Measurements from ENCODE around the gene ACTL10. TPM values are rescaled to one million over a fixed set of nuclear protein-coding genes. Genes with fewer than 3 reads are reported as not detected.

The ACTL10 gene
- total and polyA plus RNA-seq, 2 of the 13 experiments (the other 11 are each of a cell fraction or from before 2014, with no cell fraction given), result not detected

GRCh38 chr20:33663161-33664084, 3.3 kb upstream of the ACTL10 start (continued):
- TF ChIP-seq, protein P1, sequence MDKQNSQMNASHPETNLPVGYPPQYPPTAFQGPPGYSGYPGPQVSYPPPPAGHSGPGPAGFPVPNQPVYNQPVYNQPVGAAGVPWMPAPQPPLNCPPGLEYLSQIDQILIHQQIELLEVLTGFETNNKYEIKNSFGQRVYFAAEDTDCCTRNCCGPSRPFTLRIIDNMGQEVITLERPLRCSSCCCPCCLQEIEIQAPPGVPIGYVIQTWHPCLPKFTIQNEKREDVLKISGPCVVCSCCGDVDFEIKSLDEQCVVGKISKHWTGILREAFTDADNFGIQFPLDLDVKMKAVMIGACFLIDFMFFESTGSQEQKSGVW (CRISPR knock-in tag; IDR thresholded peaks at IDR 0.05; ENCODE audit: borderline replicate concordance), result 0 out of 2 replicates have a peak, but pooled peaks have one; percentile 42
- TF ChIP-seq, protein P2, sequence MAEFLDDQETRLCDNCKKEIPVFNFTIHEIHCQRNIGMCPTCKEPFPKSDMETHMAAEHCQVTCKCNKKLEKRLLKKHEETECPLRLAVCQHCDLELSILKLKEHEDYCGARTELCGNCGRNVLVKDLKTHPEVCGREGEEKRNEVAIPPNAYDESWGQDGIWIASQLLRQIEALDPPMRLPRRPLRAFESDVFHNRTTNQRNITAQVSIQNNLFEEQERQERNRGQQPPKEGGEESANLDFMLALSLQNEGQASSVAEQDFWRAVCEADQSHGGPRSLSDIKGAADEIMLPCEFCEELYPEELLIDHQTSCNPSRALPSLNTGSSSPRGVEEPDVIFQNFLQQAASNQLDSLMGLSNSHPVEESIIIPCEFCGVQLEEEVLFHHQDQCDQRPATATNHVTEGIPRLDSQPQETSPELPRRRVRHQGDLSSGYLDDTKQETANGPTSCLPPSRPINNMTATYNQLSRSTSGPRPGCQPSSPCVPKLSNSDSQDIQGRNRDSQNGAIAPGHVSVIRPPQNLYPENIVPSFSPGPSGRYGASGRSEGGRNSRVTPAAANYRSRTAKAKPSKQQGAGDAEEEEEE (CRISPR knock-in tag; IDR thresholded peaks at IDR 0.05; ENCODE audit: borderline replicate concordance), result peak; percentile 20; the same call in 1 of the 2 replicates
- TF ChIP-seq ZNF703 (CRISPR knock-in tag; IDR thresholded peaks at IDR 0.05; ENCODE audit: borderline replicate concordance), result peak; percentile 18; the same call in 1 of the 2 replicates
- TF ChIP-seq ISL2 (CRISPR knock-in tag; IDR thresholded peaks at IDR 0.05), result peak; percentile 13; the same call in 1 of the 2 replicates
- TF ChIP-seq ZNF407 (CRISPR knock-in tag; IDR thresholded peaks at IDR 0.05; ENCODE audit: not compliant biosample characterization), result peak; percentile 94
- TF ChIP-seq SCMH1 (CRISPR knock-in tag; IDR thresholded peaks at IDR 0.05; ENCODE audit: borderline replicate concordance), result no peak
- TF ChIP-seq, protein P3, sequence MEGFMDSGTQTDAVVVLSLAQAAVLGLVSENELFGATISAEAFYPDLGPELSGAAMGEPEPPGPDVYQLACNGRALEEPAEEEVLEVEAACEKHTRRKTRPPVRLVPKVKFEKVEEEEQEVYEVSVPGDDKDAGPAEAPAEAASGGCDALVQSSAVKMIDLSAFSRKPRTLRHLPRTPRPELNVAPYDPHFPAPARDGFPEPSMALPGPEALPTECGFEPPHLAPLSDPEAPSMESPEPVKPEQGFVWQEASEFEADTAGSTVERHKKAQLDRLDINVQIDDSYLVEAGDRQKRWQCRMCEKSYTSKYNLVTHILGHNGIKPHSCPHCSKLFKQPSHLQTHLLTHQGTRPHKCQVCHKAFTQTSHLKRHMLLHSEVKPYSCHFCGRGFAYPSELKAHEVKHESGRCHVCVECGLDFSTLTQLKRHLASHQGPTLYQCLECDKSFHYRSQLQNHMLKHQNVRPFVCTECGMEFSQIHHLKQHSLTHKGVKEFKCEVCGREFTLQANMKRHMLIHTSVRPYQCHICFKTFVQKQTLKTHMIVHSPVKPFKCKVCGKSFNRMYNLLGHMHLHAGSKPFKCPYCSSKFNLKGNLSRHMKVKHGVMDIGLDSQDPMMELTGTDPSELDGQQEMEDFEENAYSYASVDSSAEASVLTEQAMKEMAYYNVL (CRISPR knock-in tag; IDR thresholded peaks at IDR 0.05; ENCODE audit: borderline replicate concordance), result peak; percentile 23; the same call in 1 of the 2 replicates
- no peak for TF ChIP-seq RFX1 (IDR thresholded peaks at IDR 0.05)
- TF ChIP-seq THYN1 (CRISPR knock-in tag; IDR thresholded peaks at IDR 0.05; ENCODE audit: borderline replicate concordance, low read depth), result peak; percentile 99; the same call in 1 of the 2 replicates
- no peak for TF ChIP-seq ZNF30 (CRISPR knock-in tag; IDR thresholded peaks at IDR 0.05)
- TF ChIP-seq CENPT (CRISPR knock-in tag; IDR thresholded peaks at IDR 0.05; ENCODE audit: low read depth), result peak; percentile 88
- TF ChIP-seq KLF16 (CRISPR knock-in tag; IDR thresholded peaks at IDR 0.05), result peak; percentile 22 to 93; a peak in 2 of 4 replicates
- peak; percentile 93 for TF ChIP-seq ZNF337 (CRISPR knock-in tag; IDR thresholded peaks at IDR 0.05; ENCODE audit: borderline replicate concordance, low read depth)
- TF ChIP-seq ZNF232 (CRISPR knock-in tag; IDR thresholded peaks at IDR 0.05; ENCODE audit: borderline replicate concordance), result peak; percentile 76; the same call in 1 of the 2 replicates
